OCI-LY1 (cell line): Measurements from ENCODE around the gene CPNE1.

Source experiments
- H2AFZ ChIP-seq: fragments of 200-600 bp; sonication (generic), shearing (Covaris generic); 2 replicates; pipeline ENCODE4 v1.6.0; 2014; ENCODE audit warnings: antibody characterized with exemption, mild to moderate bottlenecking, low read length
- H3F3A ChIP-seq: fragments of 200-600 bp; sonication (generic), shearing (Covaris generic); 2 replicates; pipeline ENCODE4 v1.6.0; 2014; ENCODE audit warnings: mild to moderate bottlenecking, antibody characterized with exemption, low read length, moderate library complexity; ENCODE audit not compliant: insufficient read depth
- H3K27ac ChIP-seq: fragments of 200-600 bp; sonication (generic); 2 replicates; pipeline ENCODE4 v1.5.1; 2014; ENCODE audit warnings: low read length, mixed run types, mild to moderate bottlenecking, low read depth; ENCODE audit not compliant: poor library complexity, severe bottlenecking
- H3K27me3 ChIP-seq: fragments of 200-600 bp; sonication (generic); 2 replicates; pipeline ENCODE4 v1.6.0; 2014; ENCODE audit warnings: antibody characterized with exemption, mild to moderate bottlenecking, low read length, moderate library complexity; ENCODE audit not compliant: insufficient read depth
- H3K36me3 ChIP-seq: fragments of 200-600 bp; sonication (generic); 2 replicates; pipeline ENCODE4 v1.6.1; 2014; ENCODE audit warnings: mild to moderate bottlenecking, antibody characterized with exemption, low read length, moderate library complexity, mixed read lengths; ENCODE audit not compliant: insufficient read depth
- H3K4me1 ChIP-seq: fragments of 200-600 bp; sonication (generic); 2 replicates; pipeline ENCODE4 v1.5.1; 2014; ENCODE audit warnings: mild to moderate bottlenecking, low read length, moderate library complexity; ENCODE audit not compliant: insufficient read depth, severe bottlenecking
- H3K4me2 ChIP-seq: fragments of 200-600 bp; sonication (generic), shearing (Covaris generic); 2 replicates; pipeline ENCODE4 v1.6.1; 2014; ENCODE audit warnings: low read length
- H3K4me3 ChIP-seq: fragments of 200-600 bp; sonication (generic); 2 replicates; pipeline ENCODE4 v1.5.1; 2014; ENCODE audit warnings: low read length, low read depth, mild to moderate bottlenecking, mixed read lengths; ENCODE audit not compliant: poor library complexity, severe bottlenecking
- H3K79me2 ChIP-seq: fragments of 200-600 bp; shearing (Covaris generic); 2 replicates; pipeline ENCODE4 v1.6.1; 2016; ENCODE audit warnings: mixed run types, low read length, mixed read lengths; ENCODE audit not compliant: insufficient read depth
- H3K9ac ChIP-seq: fragments of 200-600 bp; sonication (generic), shearing (Covaris generic); 2 replicates; pipeline ENCODE4 v1.6.1; 2014; ENCODE audit warnings: mild to moderate bottlenecking, low read length, mixed read lengths
- H3K9me2 ChIP-seq: fragments of 200-600 bp; sonication (generic), shearing (Covaris generic); 2 replicates; pipeline ENCODE4 v1.6.1; 2014; ENCODE audit warnings: low read depth, mild to moderate bottlenecking, low read length, mixed read lengths
- H3K9me3 ChIP-seq: fragments of 200-600 bp; shearing (Covaris generic); 2 replicates; pipeline ENCODE4 v1.6.1; 2014; ENCODE audit warnings: low read length, mixed read lengths
- H4K20me1 ChIP-seq: fragments of 200-600 bp; sonication (generic), shearing (Covaris generic); 2 replicates; pipeline ENCODE4 v1.6.0; 2016; ENCODE audit warnings: mild to moderate bottlenecking, low read length; ENCODE audit not compliant: insufficient read depth
- EZH2 ChIP-seq: fragments of 200-600 bp; sonication (generic), shearing (Covaris generic); IDR thresholded peaks from 2 replicates; pipeline ENCODE4 v1.8.0; 2017; ENCODE audit warnings: borderline replicate concordance, mixed run types, mild to moderate bottlenecking, antibody characterized with exemption, low read length, moderate library complexity, mixed read lengths
- TF ChIP-seq, protein P1 (sequence below): fragments of 200-600 bp; sonication (generic), shearing (Covaris generic); IDR thresholded peaks from 2 replicates; pipeline ENCODE4 v1.5.1; 2017; ENCODE audit warnings: mild to moderate bottlenecking, antibody characterized with exemption, low read length, moderate library complexity, mixed read lengths

The CPNE1 gene

DNA sequence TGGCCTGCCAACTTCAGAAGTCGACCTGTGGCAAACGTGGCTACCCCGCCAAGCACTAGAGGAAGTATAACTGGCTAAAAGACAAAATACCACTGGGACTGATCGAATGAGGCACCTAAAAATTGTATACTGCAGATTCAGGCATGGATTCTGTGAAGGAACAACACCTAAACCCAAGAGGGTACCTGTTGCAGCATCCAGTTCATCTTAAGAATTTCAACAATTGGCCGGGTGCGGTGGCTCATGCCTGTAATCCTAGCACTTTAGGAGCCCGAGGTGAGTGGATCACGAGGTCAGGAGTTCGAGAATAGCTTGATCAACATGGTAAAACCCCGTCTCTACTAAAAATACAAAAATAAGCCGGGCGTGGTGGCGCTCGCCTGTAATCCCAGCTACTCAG is 76.3 kb downstream of the CPNE1 start:
- TF ChIP-seq EZH2, result no peak
- TF ChIP-seq, protein P1, sequence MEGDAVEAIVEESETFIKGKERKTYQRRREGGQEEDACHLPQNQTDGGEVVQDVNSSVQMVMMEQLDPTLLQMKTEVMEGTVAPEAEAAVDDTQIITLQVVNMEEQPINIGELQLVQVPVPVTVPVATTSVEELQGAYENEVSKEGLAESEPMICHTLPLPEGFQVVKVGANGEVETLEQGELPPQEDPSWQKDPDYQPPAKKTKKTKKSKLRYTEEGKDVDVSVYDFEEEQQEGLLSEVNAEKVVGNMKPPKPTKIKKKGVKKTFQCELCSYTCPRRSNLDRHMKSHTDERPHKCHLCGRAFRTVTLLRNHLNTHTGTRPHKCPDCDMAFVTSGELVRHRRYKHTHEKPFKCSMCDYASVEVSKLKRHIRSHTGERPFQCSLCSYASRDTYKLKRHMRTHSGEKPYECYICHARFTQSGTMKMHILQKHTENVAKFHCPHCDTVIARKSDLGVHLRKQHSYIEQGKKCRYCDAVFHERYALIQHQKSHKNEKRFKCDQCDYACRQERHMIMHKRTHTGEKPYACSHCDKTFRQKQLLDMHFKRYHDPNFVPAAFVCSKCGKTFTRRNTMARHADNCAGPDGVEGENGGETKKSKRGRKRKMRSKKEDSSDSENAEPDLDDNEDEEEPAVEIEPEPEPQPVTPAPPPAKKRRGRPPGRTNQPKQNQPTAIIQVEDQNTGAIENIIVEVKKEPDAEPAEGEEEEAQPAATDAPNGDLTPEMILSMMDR, result no peak
- H3K4me1 ChIP-seq, result no peaks in the 10 kb centered on the region
- no peak overlapping the region for H3K4me2 ChIP-seq
- no peaks in the 10 kb centered on the region for H3K36me3 ChIP-seq
- no peak overlapping the region for H3K27ac ChIP-seq
- H3K9ac ChIP-seq, result no peak overlapping the region
- H4K20me1 ChIP-seq, result no peaks in the 10 kb centered on the region
- no peaks in the 10 kb centered on the region for H3K9me3 ChIP-seq
- no peaks in the 10 kb centered on the region for H3F3A ChIP-seq
- H3K27me3 ChIP-seq, result no peaks in the 10 kb centered on the region
- H3K79me2 ChIP-seq, result no peaks in the 10 kb centered on the region
- H3K4me3 ChIP-seq, result no peak overlapping the region
- H3K9me2 ChIP-seq, result no peaks in the 10 kb centered on the region
- no peak overlapping the region for H2AFZ ChIP-seq

DNA sequence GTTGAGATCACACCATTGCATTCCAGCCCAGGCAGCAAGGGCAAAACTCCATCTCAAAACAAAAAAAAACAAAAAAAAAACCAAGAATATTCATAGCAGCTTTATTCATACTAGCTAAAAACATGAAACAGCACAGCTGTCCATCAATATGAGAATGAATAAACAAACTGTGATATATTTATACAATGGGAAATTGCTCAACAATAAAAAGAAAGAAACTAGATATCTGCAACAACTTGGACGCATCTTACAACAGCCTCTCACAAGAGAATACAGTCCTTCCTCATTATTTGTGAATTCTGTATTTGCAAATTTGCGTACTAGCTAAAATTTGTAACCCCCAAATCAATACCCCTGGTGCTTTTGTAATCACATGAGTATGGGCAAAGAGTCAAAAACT is 77.3 kb downstream of the CPNE1 start:
- Histone ChIP-seq H2AFZ (no peak overlapping the region), H3K4me3 (no peak overlapping the region), H3K9me2 (no peaks in the 10 kb centered on the region), H3K4me2 (no peak overlapping the region), H3K27me3 (no peaks in the 10 kb centered on the region), H3K79me2 (no peaks in the 10 kb centered on the region), H3K9ac (no peak overlapping the region), H3K4me1 (no peaks in the 10 kb centered on the region), H3K9me3 (no peaks in the 10 kb centered on the region), H3K27ac (no peak overlapping the region), H3K36me3 (no peaks in the 10 kb centered on the region), H3F3A (no peaks in the 10 kb centered on the region), H4K20me1 (no peaks in the 10 kb centered on the region)
- TF ChIP-seq EZH2, result no peak
- TF ChIP-seq, protein P1, result no peak

DNA sequence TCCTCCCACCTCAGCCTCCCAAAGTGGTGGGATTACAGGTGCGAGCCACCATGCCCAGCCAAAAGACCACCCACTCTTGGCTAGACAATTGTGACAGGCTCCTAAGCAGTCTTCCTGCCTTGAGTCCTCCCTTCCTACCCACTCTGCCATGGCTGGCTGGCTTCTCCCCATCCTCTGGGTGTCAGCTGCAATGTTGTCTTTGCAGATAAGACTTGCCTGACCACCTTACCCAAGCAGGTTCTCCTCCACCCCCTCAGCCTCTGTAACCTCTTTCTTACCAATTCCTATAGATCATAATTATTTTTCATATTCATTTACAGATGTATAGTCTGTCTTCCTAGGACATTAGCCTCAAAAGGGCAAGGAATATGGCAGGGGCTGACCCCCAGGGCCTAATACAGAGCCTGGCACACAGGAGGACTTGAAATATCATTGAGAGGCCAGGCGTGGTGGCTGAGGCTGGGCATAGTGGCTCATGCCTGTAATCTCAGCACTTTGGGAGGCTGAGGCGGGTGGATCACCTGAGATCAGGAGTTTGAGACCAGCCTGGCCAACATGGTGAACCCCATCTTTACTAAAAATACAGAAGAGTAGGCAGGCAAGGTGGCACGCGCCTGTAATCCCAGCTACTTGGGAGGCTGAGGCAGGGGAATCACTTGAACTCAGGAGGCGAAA is 77.8 kb downstream of the CPNE1 start:
- Histone ChIP-seq H3K79me2 (no peaks in the 10 kb centered on the region), H3K4me2 (no peak overlapping the region), H3K9me2 (no peaks in the 10 kb centered on the region), H3K9ac (no peak overlapping the region), H3K27ac (no peak overlapping the region), H3K9me3 (no peaks in the 10 kb centered on the region), H3K27me3 (no peaks in the 10 kb centered on the region), H4K20me1 (no peaks in the 10 kb centered on the region), H3K36me3 (no peaks in the 10 kb centered on the region), H3K4me1 (no peaks in the 10 kb centered on the region), H3K4me3 (no peak overlapping the region), H3F3A (no peaks in the 10 kb centered on the region), H2AFZ (no peak overlapping the region)
- TF ChIP-seq, protein P1, result no peak
- TF ChIP-seq EZH2, result no peak
